ENCODE results near the gene DKKL1.

DKKL1 gene

GRCh38 chr19:49422407-49423070 is 58.9 kb downstream of the DKKL1 start:
- DNase-seq (ENCODE audit: low spot score): no peak

- no peak for DNase-seq (ENCODE audit: low spot score)
These were observed 59.7 kb downstream of the DKKL1 start, which contains the start of gene PTH2 for GRCh38 chr19:49423071-49423984. Gene PTH2, minus strand, starts transcription at chr19:49423441. Its CDS starts 102 bp downstream, at chr19:49423339.

- DNase-seq (ENCODE audit: low spot score): no peak
These were observed 60.3 kb downstream of the DKKL1 start for GRCh38 chr19:49423985-49424303.

Data from NAMALWA (cell line).